ENCODE measurements around the gene TRPM2. TPM values are rescaled to one million over a fixed set of nuclear protein-coding genes. Genes with fewer than 3 reads are reported as not detected.

The TRPM2 gene
- total and polyA plus RNA-seq, 2 of the 13 experiments (the other 11 are each of a cell fraction or from before 2014, with no cell fraction given) = 0.07 to 0.20 TPM

- ATAC-seq = peak; percentile 30
- H3K9me3 ChIP-seq (ENCODE audit: low read length) = no peaks in the 10 kb centered on the region
- BruUV-seq (replicated peaks) = no TSS peak
- H3K4me1 ChIP-seq (ENCODE audit: insufficient read depth, low read length) = peaks cover 48% of the 10 kb centered on the region
- peaks cover 5 to 29% of the 10 kb centered on the region in 2 experiments; a peak in 4 of 5 replicates for H3K36me3 ChIP-seq (replicated peaks in 1 of 2; ENCODE audit: control insufficient read depth in 1 of 2, insufficient read depth in 2 of 2, low read length in 2 of 2)
- WGBS (ENCODE audit: low lambda C conversion rate) = 68% methylated on average over 3 of the region's 8 CpGs
- peaks cover 31% of the 10 kb centered on the region for H3K79me2 ChIP-seq (ENCODE audit: insufficient read depth, low read length)
- FAIRE-seq = peak; percentile 15
- CTCF ChIA-PET (ENCODE audit: low intra/inter-chr PET ratio, low total read pairs) = no interaction called here
- no peak overlapping the region for H3K9ac ChIP-seq (ENCODE audit: insufficient read depth, low read depth, low read length)
- DNase-seq (ENCODE audit: low spot score) = peak; percentile 38
- H3K4me3 ChIP-seq (replicated peaks in 1 of 3; ENCODE audit: insufficient read depth in 1 of 3, low read depth in 2 of 3, low read length in 3 of 3) = no peak overlapping the region
- H3K27me3 ChIP-seq (ENCODE audit: control insufficient read depth in 1 of 2, insufficient read depth in 2 of 2, low read length in 2 of 2) = no peaks in the 10 kb centered on the region
- H2AFZ ChIP-seq (ENCODE audit: low read length) = no peak overlapping the region
- peak overlapping the region; percentile 87 for H3K27ac ChIP-seq (ENCODE audit: extremely low read length, insufficient read depth, low read length)
- H4K20me1 ChIP-seq (ENCODE audit: insufficient read depth, low read length) = peaks cover 19% of the 10 kb centered on the region; the same call in 1 of the 2 replicates
- in situ Hi-C loops (cut with HindIII; ENCODE audit: extremely low pct_ligation_motif_present, low pct_unique_long_range_greater_than_20kb) = loop anchor here (5.0 kb wide), 1 partner anchor 32 kb away; the partner anchor contains the start of gene CFAP410
- POLR2A ChIA-PET = interaction anchor here (4.1 kb wide), 1 partner anchor 34 kb away, joined by 27 read pairs; the partner anchor contains the start of gene CFAP410
- peak overlapping the region; percentile 97 for H3K4me2 ChIP-seq (ENCODE audit: low read depth, low read length)
- intact Hi-C loops (cut with micrococcal nuclease; ENCODE audit: unreplicated experiment) = loop anchor here (10.0 kb wide), 1 partner anchor 180 kb away; no protein-coding TSS in a partner anchor
- TF ChIP-seq RAD21 (CRISPR knock-in tag; IDR thresholded peaks at IDR 0.05) = peak; percentile 60
- no peak for TF ChIP-seq ZNF225 (CRISPR knock-in tag; IDR thresholded peaks at IDR 0.05)
- TF ChIP-seq RELA (CRISPR knock-in tag; IDR thresholded peaks at IDR 0.05) = no peak
- no peak for TF ChIP-seq ZNF652 (CRISPR knock-in tag; IDR thresholded peaks at IDR 0.05; ENCODE audit: borderline replicate concordance, low read depth)
- no peak for TF ChIP-seq PRPF4 (IDR thresholded peaks at IDR 0.05; ENCODE audit: low read depth, low read length, poor library complexity, severe bottlenecking)
- no peak for TF ChIP-seq AGO1 (IDR thresholded peaks at IDR 0.05; ENCODE audit: low read depth, low read length, poor library complexity, severe bottlenecking)
- TF ChIP-seq AKAP8 (CRISPR knock-in tag; IDR thresholded peaks at IDR 0.05) = peak; percentile 28
- TF ChIP-seq MTA1 (CRISPR knock-in tag; IDR thresholded peaks at IDR 0.05; ENCODE audit: borderline replicate concordance) = 0 out of 2 replicates have a peak, but pooled peaks have one; percentile 28
- TF ChIP-seq, protein P1, sequence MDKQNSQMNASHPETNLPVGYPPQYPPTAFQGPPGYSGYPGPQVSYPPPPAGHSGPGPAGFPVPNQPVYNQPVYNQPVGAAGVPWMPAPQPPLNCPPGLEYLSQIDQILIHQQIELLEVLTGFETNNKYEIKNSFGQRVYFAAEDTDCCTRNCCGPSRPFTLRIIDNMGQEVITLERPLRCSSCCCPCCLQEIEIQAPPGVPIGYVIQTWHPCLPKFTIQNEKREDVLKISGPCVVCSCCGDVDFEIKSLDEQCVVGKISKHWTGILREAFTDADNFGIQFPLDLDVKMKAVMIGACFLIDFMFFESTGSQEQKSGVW (CRISPR knock-in tag; IDR thresholded peaks at IDR 0.05; ENCODE audit: borderline replicate concordance) = no peak
- TF ChIP-seq HNF1B (CRISPR knock-in tag; IDR thresholded peaks at IDR 0.05) = no peak
- TF ChIP-seq, protein P2, sequence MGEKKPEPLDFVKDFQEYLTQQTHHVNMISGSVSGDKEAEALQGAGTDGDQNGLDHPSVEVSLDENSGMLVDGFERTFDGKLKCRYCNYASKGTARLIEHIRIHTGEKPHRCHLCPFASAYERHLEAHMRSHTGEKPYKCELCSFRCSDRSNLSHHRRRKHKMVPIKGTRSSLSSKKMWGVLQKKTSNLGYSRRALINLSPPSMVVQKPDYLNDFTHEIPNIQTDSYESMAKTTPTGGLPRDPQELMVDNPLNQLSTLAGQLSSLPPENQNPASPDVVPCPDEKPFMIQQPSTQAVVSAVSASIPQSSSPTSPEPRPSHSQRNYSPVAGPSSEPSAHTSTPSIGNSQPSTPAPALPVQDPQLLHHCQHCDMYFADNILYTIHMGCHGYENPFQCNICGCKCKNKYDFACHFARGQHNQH (CRISPR knock-in tag; IDR thresholded peaks at IDR 0.05) = no peak
- TF ChIP-seq, protein P3, sequence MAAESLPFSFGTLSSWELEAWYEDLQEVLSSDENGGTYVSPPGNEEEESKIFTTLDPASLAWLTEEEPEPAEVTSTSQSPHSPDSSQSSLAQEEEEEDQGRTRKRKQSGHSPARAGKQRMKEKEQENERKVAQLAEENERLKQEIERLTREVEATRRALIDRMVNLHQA (CRISPR knock-in tag; IDR thresholded peaks at IDR 0.05) = no peak
- no peak for TF ChIP-seq ZBTB10 (CRISPR knock-in tag; IDR thresholded peaks at IDR 0.05; ENCODE audit: borderline replicate concordance)
- no peak for TF ChIP-seq TRIM22 (IDR thresholded peaks at IDR 0.05)
- peak; percentile 59 for TF ChIP-seq STAG1 (CRISPR knock-in tag; IDR thresholded peaks at IDR 0.05)
- no peak for TF ChIP-seq ZNF232 (CRISPR knock-in tag; IDR thresholded peaks at IDR 0.05; ENCODE audit: borderline replicate concordance)
These were observed 48.5 kb upstream of the TRPM2 start for GRCh38 chr21:44304877-44305293.

All from HepG2 (cell line).